Nucleus accumbens (tissue), 56 donors: ENCODE measurements around the gene BRD3.

ENCODE experiments used
- DNase-seq, 56 donors: peaks; one replicate each; lab custom pipeline; 2025; lab: John Stamatoyannopoulos, UW

Gene BRD3

DNA sequence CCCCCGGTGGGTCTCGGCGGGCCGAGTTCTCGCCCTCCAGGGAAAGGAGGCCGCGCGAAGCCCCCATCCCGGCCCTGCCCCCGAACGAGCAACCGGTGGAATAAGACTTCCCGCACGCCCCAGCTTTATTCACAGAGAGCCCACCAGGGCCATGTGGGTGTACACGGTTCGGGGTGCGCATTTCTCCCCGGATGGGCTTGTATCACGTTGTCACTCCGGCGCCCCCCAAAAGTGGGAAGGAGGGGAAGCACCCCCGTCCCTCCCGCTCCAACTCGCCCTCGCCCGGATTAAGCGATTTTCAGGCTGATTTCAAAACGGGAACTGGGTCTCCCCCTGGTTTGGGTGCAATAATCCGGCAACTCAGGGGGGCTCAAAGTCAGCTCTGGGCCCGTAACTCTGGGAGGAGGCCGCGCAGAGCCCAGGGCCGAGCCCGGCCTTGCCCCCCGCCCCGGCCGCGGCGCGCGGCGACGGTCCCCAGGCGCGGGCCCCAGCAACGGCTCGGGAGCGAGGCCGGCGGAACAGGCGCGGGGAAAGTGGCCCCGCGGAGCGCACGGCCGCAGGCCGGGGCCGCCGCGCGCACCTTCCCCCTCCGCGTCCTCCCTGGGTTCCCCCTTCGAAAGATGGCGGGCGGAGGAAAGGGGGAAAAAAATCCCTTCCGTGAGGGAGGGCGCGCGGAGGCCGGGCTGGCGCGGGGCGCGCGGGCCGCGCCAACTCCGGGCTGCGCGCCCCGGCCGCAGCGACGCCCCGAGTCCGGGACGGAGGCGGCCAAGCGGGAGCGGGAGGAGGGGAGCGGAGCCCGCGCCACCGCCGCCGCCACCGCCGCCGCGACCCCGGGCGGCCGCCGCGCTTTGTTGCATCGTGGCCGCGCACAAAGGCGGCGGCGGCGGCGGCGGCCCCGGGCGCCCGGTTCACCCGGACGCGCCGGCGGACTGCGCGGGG is 644 bp downstream of the BRD3 start:
- DNase-seq: peak in 2 of 56 donors; percentile 52 to 59

DNA sequence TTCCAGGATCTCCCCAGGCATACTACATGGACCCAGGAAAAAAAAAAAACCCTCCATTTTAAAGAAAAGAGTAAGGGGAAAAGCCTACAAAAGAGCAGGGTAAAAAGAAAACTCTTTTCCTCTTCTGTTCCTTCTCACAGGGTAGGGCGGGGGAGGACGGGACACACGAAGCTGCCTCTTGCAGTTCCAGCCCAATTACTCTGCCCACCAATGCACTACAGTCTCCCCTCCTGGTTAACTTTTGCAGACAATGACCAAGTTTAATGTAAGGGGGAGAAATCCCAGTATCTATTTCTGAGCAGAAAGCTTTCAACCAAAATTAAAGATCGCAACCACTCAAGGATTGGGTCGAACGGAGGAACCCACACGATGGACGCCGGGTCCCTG is 1.3 kb downstream of the BRD3 start:
- DNase-seq: no peak

DNA sequence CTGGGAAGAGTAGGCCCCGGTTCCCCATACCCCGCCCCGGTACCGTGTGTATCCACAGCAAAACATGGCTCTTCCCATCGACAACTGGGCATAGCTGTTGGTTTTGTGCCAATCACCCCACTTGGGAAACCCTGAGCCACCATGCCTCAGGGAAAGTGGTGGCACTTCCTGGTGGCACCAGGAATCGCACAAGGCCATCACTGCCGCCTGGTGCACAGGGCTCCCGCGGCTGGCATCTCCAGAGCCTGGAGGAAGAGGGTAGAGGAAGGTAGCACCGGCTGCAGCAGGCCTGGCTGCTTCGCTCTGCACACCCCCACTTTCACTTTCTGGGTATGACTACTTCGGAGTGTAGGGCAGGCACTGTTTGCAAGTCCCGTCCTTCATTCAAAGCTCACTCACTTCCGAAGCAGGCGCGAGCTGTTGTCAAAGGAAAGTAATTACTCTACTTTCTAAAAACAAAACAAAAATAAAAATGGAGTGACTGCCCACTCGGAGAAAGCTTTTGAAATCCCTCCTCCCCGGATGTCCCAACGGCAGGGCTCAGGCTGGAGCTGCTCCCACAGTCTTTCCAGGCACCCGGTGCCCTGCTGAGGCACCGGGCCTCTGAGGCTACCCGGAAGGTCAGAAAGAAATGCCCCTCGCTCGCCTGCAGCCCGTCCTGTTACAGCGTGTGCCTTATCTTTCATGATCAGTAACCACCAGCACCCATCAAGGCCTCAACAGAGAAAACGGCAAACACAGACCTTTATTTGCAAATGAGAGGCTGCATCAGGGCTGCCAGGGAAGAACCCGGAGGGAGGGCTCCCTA is 2.0 kb downstream of the BRD3 start:
- DNase-seq: no peak

- DNase-seq: no peak
Measured at GRCh38 chr9:134064711-134065110, 3.1 kb downstream of the BRD3 start.

DNA sequence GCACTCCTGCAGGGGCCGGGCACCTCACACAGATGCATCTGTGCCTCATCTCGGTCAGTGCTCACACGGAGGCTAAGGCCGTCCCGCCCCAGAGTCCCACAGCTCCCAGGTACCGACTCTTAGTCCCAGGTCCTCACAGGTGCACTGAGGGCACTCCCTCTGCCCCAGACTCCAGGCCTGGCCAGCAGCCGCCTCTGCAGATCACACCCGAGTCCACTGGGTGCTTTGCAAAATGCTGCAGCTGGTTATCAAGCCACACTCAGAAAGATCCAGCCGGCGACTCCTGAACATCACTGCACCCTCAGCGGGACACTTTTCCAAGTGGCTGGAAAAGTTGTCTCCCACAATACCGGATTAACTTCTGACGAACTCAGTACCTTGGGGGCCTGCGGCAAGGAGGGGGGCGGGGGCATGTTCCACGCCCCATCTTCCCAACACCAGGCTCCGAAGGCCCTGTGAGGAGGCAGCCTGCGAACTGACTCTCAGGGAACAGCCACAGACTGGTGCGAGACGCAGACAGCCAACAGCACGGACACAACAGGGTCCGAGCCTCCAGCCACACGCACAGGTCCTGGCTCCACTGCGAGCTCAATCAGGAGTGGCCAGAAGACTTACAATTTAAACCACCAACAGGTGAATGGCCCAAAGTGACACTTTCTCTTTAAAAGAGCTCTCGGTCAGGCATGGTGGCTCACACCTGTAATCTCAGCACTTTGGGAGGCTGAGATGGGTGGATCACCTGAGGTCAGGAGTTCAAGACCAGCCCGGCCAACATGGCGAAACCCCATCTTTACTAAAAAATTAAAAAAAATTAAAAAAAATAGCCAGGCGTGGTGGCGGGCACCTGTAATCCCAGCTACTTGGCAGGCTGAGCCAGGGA is 4.0 kb downstream of the BRD3 start:
- DNase-seq: no peak

GRCh38 chr9:134063088-134063570 is 4.7 kb downstream of the BRD3 start:
- DNase-seq: no peak

- no peak for DNase-seq
Measured at GRCh38 chr9:134062461-134063087, 5.3 kb downstream of the BRD3 start.

GRCh38 chr9:134061688-134062371 is 6.0 kb downstream of the BRD3 start:
- DNase-seq: no peak

GRCh38 chr9:134061019-134061687 is 6.7 kb downstream of the BRD3 start:
- no peak for DNase-seq

DNA sequence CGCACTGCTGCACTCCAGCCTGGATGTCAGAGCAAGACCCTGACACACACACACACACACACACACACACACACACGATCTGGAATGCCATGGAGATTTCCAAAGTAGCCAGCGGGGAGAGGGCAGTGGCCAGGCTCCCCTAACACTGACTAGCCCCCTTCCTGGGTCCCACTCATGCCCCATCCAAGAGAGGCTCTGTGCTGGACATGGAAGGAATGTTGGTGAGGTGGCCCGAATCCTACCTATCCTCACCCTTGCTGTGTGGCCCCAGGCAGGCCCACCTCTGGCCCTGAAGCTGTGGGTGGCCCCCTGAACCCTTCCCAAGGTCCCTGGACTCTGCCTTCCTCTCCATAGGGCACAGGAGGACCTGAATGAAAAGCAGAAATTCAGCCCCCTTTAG is 7.3 kb downstream of the BRD3 start:
- DNase-seq: no peak

DNA sequence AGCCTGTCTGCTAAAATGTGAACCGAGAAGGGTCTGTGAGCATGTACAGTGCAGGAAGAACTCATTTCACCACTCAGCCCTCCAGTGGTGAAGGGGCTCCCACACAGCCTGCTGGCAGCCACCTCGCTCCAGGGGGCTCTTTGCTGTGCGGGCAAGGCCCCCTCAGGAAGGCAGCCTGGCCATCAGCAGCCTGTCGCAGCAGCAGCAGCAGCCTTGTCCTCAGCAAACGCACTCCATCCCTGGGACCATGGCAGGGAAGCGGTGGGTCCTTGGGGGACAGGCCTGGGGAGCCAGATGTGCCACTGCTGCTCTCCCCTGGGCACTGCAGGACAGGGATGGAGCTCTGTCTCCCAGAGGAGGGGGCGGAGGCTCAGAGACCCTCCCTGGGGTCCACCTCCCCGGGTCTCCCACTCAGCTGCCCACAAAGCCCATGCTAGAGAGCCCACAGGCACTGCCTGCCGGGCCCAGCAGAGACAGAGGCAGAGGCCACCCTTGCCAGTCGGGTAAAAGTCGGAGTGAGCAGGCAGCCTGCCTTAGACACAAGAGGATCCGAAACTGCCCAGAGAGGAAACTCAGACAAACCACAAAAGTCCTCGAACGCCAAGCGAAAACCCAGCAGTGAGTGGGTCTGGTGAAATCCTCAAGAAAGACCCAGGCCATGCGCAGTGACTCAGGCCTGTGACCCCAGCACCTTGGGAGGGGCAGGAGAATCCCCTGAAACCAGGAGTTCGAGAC is 8.0 kb downstream of the BRD3 start:
- DNase-seq: peak in 3 of 56 donors; percentile 14 to 39 (median 33)

- DNase-seq: no peak
Measured at GRCh38 chr9:134059188-134059641, 8.6 kb downstream of the BRD3 start.

- no peak for DNase-seq
Measured at GRCh38 chr9:134058716-134059115, 9.1 kb downstream of the BRD3 start.

GRCh38 chr9:134057751-134058701 is 9.8 kb downstream of the BRD3 start:
- DNase-seq: no peak

GRCh38 chr9:134057307-134057657 is 10.5 kb downstream of the BRD3 start:
- DNase-seq: no peak

DNA sequence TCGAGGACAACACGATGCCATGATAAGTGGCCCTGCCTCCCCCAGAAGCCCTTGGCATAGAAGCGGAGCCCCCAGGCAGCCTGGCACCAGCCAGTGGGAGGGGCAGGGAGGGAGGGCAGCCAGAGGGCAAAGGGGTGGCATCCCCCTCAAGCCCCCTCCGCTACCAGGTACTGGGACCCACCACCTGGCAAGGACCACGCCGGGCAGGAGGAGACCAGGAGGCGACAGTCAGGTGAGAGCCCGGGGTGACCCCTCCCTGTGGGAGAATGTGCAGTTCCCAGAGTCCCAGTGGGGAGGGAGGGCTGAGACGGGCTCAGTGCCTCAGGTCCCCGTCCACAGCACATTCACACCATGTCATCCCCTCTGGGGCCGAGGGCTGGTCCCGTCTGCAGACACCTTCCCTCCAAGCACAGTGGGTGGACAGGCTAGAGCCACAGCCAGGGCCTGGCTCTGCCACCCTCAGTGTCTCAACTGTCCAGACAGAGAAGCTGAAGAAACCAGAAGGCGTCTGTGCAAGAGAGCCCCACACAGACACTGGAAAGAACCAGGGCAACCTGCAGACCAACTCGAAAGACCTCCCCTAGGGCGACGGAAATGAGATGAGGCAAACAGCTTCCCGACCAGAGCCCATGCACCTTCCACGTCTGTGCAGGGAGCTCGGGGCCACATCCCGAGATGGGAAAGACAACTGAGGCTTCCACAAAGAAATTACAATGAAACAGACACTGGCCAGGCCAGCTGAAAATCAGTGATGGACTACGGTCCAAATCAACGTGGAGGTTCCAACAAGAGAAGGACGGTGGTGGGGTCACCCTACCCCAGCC is 11.1 kb downstream of the BRD3 start:
- DNase-seq: no peak
